Fibroblast of pulmonary artery (primary cell): ENCODE results near the gene IKZF2.
A peak's percentile ranks its signal among the peaks of the same experiment; 100 is the strongest.

ENCODE experiments used
- DNase-seq: peaks from one replicate; pipeline ENCODE4 v3.0.0-alpha.2; 2010; ENCODE audit warnings: low read depth
- H3K4me3 ChIP-seq: replicated peaks from 2 replicates; pipeline ENCODE4 v1.5.1; 2011; ENCODE audit warnings: low read depth, mild to moderate bottlenecking, control low read depth, low read length, moderate library complexity
- CTCF ChIP-seq: IDR thresholded peaks from 2 replicates; pipeline ENCODE4 v1.5.1; 2011; ENCODE audit warnings: mild to moderate bottlenecking, control low read depth, low read length, inconsistent platforms; ENCODE audit errors: missing control alignments

Gene IKZF2

GRCh38 chr2:213089438-213089837 lies 62.0 kb downstream of the IKZF2 start:
- no peak overlapping the region for H3K4me3 ChIP-seq
- peak; percentile 23 for DNase-seq

GRCh38 chr2:213087040-213087439 lies 64.4 kb downstream of the IKZF2 start:
- DNase-seq = no peak
- TF ChIP-seq CTCF = no peak
- H3K4me3 ChIP-seq = no peak overlapping the region

More at GRCh38 chr2:213089438-213089837, 62.0 kb downstream of the IKZF2 start:
- TF ChIP-seq CTCF = no peak

GRCh38 chr2:213086571-213086970 lies 64.8 kb downstream of the IKZF2 start:
- peak; percentile 23 for DNase-seq
- no peak for TF ChIP-seq CTCF
- H3K4me3 ChIP-seq = no peak overlapping the region

GRCh38 chr2:213086050-213086449 lies 65.4 kb downstream of the IKZF2 start:
- no peak for TF ChIP-seq CTCF
- DNase-seq = peak; percentile 13
- no peak overlapping the region for H3K4me3 ChIP-seq

GRCh38 chr2:213085538-213085937 lies 65.9 kb downstream of the IKZF2 start:
- TF ChIP-seq CTCF = no peak
- no peak for DNase-seq
- H3K4me3 ChIP-seq = no peak overlapping the region

- TF ChIP-seq CTCF = no peak
- no peak overlapping the region for H3K4me3 ChIP-seq
- no peak for DNase-seq
These were observed 67.2 kb downstream of the IKZF2 start for GRCh38 chr2:213084261-213084660.

- no peak for TF ChIP-seq CTCF
- no peak for DNase-seq
- no peak overlapping the region for H3K4me3 ChIP-seq
These were observed 70.3 kb downstream of the IKZF2 start for GRCh38 chr2:213080969-213081617.
